Stimulated activated CD4-positive, alpha-beta T cell treated with anti-CD3 and anti-CD28 coated beads, TNF-alpha, amount 100 ng/mL, for 24 hours (primary cell): ENCODE results near the gene PARP12.

Experiments
- DNase-seq, 3 experiments: peaks; one replicate each; pipeline ENCODE4 v3.0.0-alpha.2; 2020; ENCODE audit warnings: low read depth in 3 of 3

The PARP12 gene

GRCh38 chr7:139991911-139992310, 70.8 kb downstream of the PARP12 start:
- DNase-seq: no peak

DNA sequence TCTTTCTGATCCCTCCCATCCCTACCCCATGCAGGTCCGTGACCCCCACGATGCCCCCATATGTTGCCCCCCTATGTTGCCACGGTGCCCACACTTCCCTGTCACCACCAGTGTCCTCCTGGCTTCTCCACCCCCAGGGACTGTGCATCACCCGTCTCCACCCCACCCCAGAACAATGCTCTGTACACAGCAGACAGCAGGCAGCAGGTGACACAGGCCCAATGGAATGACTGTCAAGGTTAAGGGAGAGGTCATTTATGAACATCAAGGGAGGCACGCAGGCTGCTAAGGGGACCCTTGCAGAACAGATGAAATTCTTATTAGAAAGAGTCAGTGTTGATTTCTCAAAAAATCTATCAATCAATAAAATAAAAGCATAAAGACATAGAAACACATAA, 71.5 kb downstream of the PARP12 start:
- no peak for DNase-seq

- no peak for DNase-seq
Observed at GRCh38 chr7:139990571-139991268, 72.0 kb downstream of the PARP12 start.

GRCh38 chr7:139990142-139990535, 72.6 kb downstream of the PARP12 start:
- DNase-seq: no peak

GRCh38 chr7:139989366-139990141, 73.2 kb downstream of the PARP12 start:
- no peak for DNase-seq

GRCh38 chr7:139987691-139988516, 74.8 kb downstream of the PARP12 start:
- no peak for DNase-seq

- no peak for DNase-seq
Observed at GRCh38 chr7:139985811-139986210, 76.9 kb downstream of the PARP12 start.

GRCh38 chr7:139984642-139985539, 77.9 kb downstream of the PARP12 start:
- DNase-seq: no peak

GRCh38 chr7:139982927-139983920, 79.5 kb downstream of the PARP12 start:
- DNase-seq: no peak

GRCh38 chr7:139981511-139981895, 81.2 kb downstream of the PARP12 start:
- DNase-seq: no peak

DNA sequence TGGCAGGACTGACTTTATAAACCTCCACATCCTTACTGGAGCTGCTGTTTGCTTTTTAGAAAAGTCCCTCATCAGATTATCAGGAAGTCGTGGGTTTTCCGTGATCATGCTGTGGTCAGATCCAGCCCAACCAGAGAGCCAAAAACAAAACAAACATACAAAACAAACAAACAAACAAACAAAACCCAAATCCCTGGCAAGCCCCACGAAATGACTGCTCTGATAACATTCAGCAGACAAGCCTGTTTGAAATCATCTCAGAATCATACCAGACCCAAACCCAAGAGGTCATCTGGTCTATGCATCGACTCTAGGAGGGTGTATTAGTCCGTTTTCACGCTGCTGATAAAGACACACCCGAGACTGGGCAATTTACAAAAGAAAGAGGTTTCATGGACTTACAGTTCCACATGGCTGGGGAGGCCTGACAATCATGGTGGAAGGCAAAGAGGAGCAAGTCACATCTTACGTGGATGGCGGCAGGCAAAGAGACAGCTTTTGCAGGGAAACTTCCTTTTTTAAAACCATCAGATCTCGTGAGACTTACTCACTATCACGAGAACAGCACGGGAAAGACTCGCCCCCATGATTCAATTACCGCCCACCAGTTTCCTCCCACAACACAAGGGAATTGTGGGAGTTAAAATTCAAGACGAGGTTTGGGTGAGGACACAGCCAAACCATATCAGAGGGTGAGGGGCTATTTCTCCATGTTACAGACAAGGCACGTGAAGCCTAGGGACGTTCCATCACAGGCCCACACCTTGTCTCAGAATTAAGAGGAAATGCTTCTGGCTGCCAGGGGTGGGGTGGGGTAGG, 85.7 kb downstream of the PARP12 start:
- DNase-seq: no peak

- no peak for DNase-seq
Observed at GRCh38 chr7:139976055-139976837, 86.5 kb downstream of the PARP12 start.

- no peak for DNase-seq
Observed at GRCh38 chr7:139974179-139974811, 88.5 kb downstream of the PARP12 start.
